ENCODE results near the gene ANO1.

The ANO1 gene

GRCh38 chr11:70091638-70092037 is 13.5 kb downstream of the ANO1 start:
- Histone ChIP-seq H2AFZ (ENCODE audit: low read depth, low read length) (no peak overlapping the region), H4K8ac (ENCODE audit: low read length) (no peak overlapping the region), H3K4me1 (ENCODE audit: control insufficient read depth, insufficient read depth, low read depth, low read length) (no peaks in the 10 kb centered on the region), H2BK120ac (ENCODE audit: low read depth, low read length) (no peak overlapping the region), H3K9me3 (ENCODE audit: control insufficient read depth, low read length) (no peaks in the 10 kb centered on the region), H2BK12ac (ENCODE audit: low read length in 2 of 2) (no peak overlapping the region), H3K4me3 (ENCODE audit: insufficient read depth in 1 of 2, low read depth in 1 of 2, low read length in 2 of 2) (no peak overlapping the region), H3K4ac (ENCODE audit: low read depth in 1 of 2, low read length in 2 of 2) (no peak overlapping the region), H3K79me1 (replicated peaks; ENCODE audit: low read length, poor library complexity, severe bottlenecking) (no peaks in the 10 kb centered on the region), H4K91ac (ENCODE audit: low read length) (no peak overlapping the region), H2BK5ac (ENCODE audit: low read depth, low read length, poor library complexity, severe bottlenecking) (no peak overlapping the region), H3K14ac (ENCODE audit: low read length in 2 of 2) (no peak overlapping the region), H3K36me3 (ENCODE audit: control insufficient read depth in 1 of 2, insufficient read depth in 2 of 2, low read depth in 1 of 2, low read length in 2 of 2) (no peaks in the 10 kb centered on the region), H3K27ac (ENCODE audit: low read length, poor library complexity, severe bottlenecking) (no peak overlapping the region), H3K9ac (ENCODE audit: low read length) (no peak overlapping the region), H2BK15ac (ENCODE audit: low read depth, poor library complexity, severe bottlenecking) (no peak overlapping the region), H2AK5ac (ENCODE audit: low read length, severe bottlenecking) (no peak overlapping the region), H3K23ac (ENCODE audit: low read length in 2 of 2) (no peak overlapping the region), H3K4me2 (ENCODE audit: low read length, poor library complexity, severe bottlenecking) (no peak overlapping the region), H3K18ac (ENCODE audit: low read depth in 1 of 2, low read length in 2 of 2) (no peak overlapping the region), H3K27me3 (ENCODE audit: control insufficient read depth in 1 of 2, insufficient read depth in 1 of 2, low read length in 2 of 2) (peaks cover 51 to 63% of the 10 kb centered on the region in 2 experiments)
- WGBS, result 93% methylated on average over 8 of the region's 8 CpGs
- DNase-seq, result no peak

GRCh38 chr11:70092959-70093715 is 15.0 kb downstream of the ANO1 start:
- Histone ChIP-seq H2AFZ (ENCODE audit: low read depth, low read length) (no peak overlapping the region), H2BK5ac (ENCODE audit: low read depth, low read length, poor library complexity, severe bottlenecking) (no peak overlapping the region), H2BK120ac (ENCODE audit: low read depth, low read length) (no peak overlapping the region), H3K14ac (ENCODE audit: low read length in 2 of 2) (no peak overlapping the region), H2BK12ac (ENCODE audit: low read length in 2 of 2) (no peak overlapping the region), H4K91ac (ENCODE audit: low read length) (no peak overlapping the region), H3K23ac (ENCODE audit: low read length in 2 of 2) (no peak overlapping the region), H3K4ac (ENCODE audit: low read depth in 1 of 2, low read length in 2 of 2) (no peak overlapping the region), H3K9ac (ENCODE audit: low read length) (no peak overlapping the region), H4K8ac (ENCODE audit: low read length) (no peak overlapping the region), H3K4me2 (ENCODE audit: low read length, poor library complexity, severe bottlenecking) (no peak overlapping the region), H3K18ac (ENCODE audit: low read depth in 1 of 2, low read length in 2 of 2) (no peak overlapping the region), H3K27ac (ENCODE audit: low read length, poor library complexity, severe bottlenecking) (no peak overlapping the region), H3K4me3 (ENCODE audit: insufficient read depth in 1 of 2, low read depth in 1 of 2, low read length in 2 of 2) (no peak overlapping the region), H3K27me3 (ENCODE audit: control insufficient read depth in 1 of 2, insufficient read depth in 1 of 2, low read length in 2 of 2) (peaks cover 54 to 60% of the 10 kb centered on the region in 2 experiments), H3K4me1 (ENCODE audit: control insufficient read depth, insufficient read depth, low read depth, low read length) (no peaks in the 10 kb centered on the region), H2AK5ac (ENCODE audit: low read length, severe bottlenecking) (no peak overlapping the region), H3K36me3 (ENCODE audit: control insufficient read depth in 1 of 2, insufficient read depth in 2 of 2, low read depth in 1 of 2, low read length in 2 of 2) (no peaks in the 10 kb centered on the region), H3K9me3 (ENCODE audit: control insufficient read depth, low read length) (no peaks in the 10 kb centered on the region), H2BK15ac (ENCODE audit: low read depth, poor library complexity, severe bottlenecking) (no peak overlapping the region), H3K79me1 (replicated peaks; ENCODE audit: low read length, poor library complexity, severe bottlenecking) (no peaks in the 10 kb centered on the region)
- WGBS, result 87% methylated on average over 8 of the region's 8 CpGs
- DNase-seq, result no peak

- Histone ChIP-seq H3K79me1 (replicated peaks; ENCODE audit: low read length, poor library complexity, severe bottlenecking) (no peaks in the 10 kb centered on the region), H3K4me1 (ENCODE audit: control insufficient read depth, insufficient read depth, low read depth, low read length) (peaks cover 15% of the 10 kb centered on the region), H4K8ac (ENCODE audit: low read length) (no peak overlapping the region), H3K4me2 (ENCODE audit: low read length, poor library complexity, severe bottlenecking) (no peak overlapping the region), H3K9me3 (ENCODE audit: control insufficient read depth, low read length) (no peaks in the 10 kb centered on the region), H2BK5ac (ENCODE audit: low read depth, low read length, poor library complexity, severe bottlenecking) (no peak overlapping the region), H3K4me3 (ENCODE audit: insufficient read depth in 1 of 2, low read depth in 1 of 2, low read length in 2 of 2) (no peak overlapping the region), H3K27me3 (ENCODE audit: control insufficient read depth in 1 of 2, insufficient read depth in 1 of 2, low read length in 2 of 2) (peaks cover 60 to 72% of the 10 kb centered on the region in 2 experiments), H3K27ac (ENCODE audit: low read length, poor library complexity, severe bottlenecking) (no peak overlapping the region), H4K91ac (ENCODE audit: low read length) (no peak overlapping the region), H3K9ac (ENCODE audit: low read length) (no peak overlapping the region), H3K18ac (ENCODE audit: low read depth in 1 of 2, low read length in 2 of 2) (no peak overlapping the region), H3K4ac (ENCODE audit: low read depth in 1 of 2, low read length in 2 of 2) (no peak overlapping the region), H3K23ac (ENCODE audit: low read length in 2 of 2) (no peak overlapping the region), H2BK12ac (ENCODE audit: low read length in 2 of 2) (peak overlapping the region in 1 of 2 experiments; percentile 39), H2BK120ac (ENCODE audit: low read depth, low read length) (no peak overlapping the region), H3K36me3 (ENCODE audit: control insufficient read depth in 1 of 2, insufficient read depth in 2 of 2, low read depth in 1 of 2, low read length in 2 of 2) (no peaks in the 10 kb centered on the region), H2BK15ac (ENCODE audit: low read depth, poor library complexity, severe bottlenecking) (peak overlapping the region; percentile 8), H2AK5ac (ENCODE audit: low read length, severe bottlenecking) (no peak overlapping the region), H3K14ac (ENCODE audit: low read length in 2 of 2) (no peak overlapping the region), H2AFZ (ENCODE audit: low read depth, low read length) (no peak overlapping the region)
- WGBS, result 52% methylated on average over 11 of the region's 13 CpGs
- peak; percentile 69 for DNase-seq
Measured at GRCh38 chr11:70095541-70096252, 17.6 kb downstream of the ANO1 start.

GRCh38 chr11:70097783-70098563 is 19.9 kb downstream of the ANO1 start:
- peaks cover 17% of the 10 kb centered on the region for H3K4me1 ChIP-seq (ENCODE audit: control insufficient read depth, insufficient read depth, low read depth, low read length)
- no peak overlapping the region for H2BK12ac ChIP-seq (ENCODE audit: low read length in 2 of 2)
- no peak overlapping the region for H3K27ac ChIP-seq (ENCODE audit: low read length, poor library complexity, severe bottlenecking)
- no peak overlapping the region for H2BK120ac ChIP-seq (ENCODE audit: low read depth, low read length)
- H2BK5ac ChIP-seq (ENCODE audit: low read depth, low read length, poor library complexity, severe bottlenecking), result no peak overlapping the region
- H3K23ac ChIP-seq (ENCODE audit: low read length in 2 of 2), result no peak overlapping the region
- no peaks in the 10 kb centered on the region for H3K36me3 ChIP-seq (ENCODE audit: control insufficient read depth in 1 of 2, insufficient read depth in 2 of 2, low read depth in 1 of 2, low read length in 2 of 2)
- H3K9me3 ChIP-seq (ENCODE audit: control insufficient read depth, low read length), result no peaks in the 10 kb centered on the region
- no peak overlapping the region for H3K9ac ChIP-seq (ENCODE audit: low read length)
- peaks cover 57 to 70% of the 10 kb centered on the region in 2 experiments for H3K27me3 ChIP-seq (ENCODE audit: control insufficient read depth in 1 of 2, insufficient read depth in 1 of 2, low read length in 2 of 2)
- WGBS, result 91% methylated on average over 23 of the region's 23 CpGs
- H3K18ac ChIP-seq (ENCODE audit: low read depth in 1 of 2, low read length in 2 of 2), result peak overlapping the region in 1 of 2 experiments; percentile 44
- no peak overlapping the region for H4K91ac ChIP-seq (ENCODE audit: low read length)
- no peak overlapping the region for H4K8ac ChIP-seq (ENCODE audit: low read length)
- H2AFZ ChIP-seq (ENCODE audit: low read depth, low read length), result no peak overlapping the region
- no peak overlapping the region for H3K4ac ChIP-seq (ENCODE audit: low read depth in 1 of 2, low read length in 2 of 2)
- no peak overlapping the region for H3K4me2 ChIP-seq (ENCODE audit: low read length, poor library complexity, severe bottlenecking)
- H2BK15ac ChIP-seq (ENCODE audit: low read depth, poor library complexity, severe bottlenecking), result no peak overlapping the region
- H2AK5ac ChIP-seq (ENCODE audit: low read length, severe bottlenecking), result no peak overlapping the region
- DNase-seq, result no peak
- H3K4me3 ChIP-seq (ENCODE audit: insufficient read depth in 1 of 2, low read depth in 1 of 2, low read length in 2 of 2), result no peak overlapping the region
- no peak overlapping the region for H3K14ac ChIP-seq (ENCODE audit: low read length in 2 of 2)
- H3K79me1 ChIP-seq (replicated peaks; ENCODE audit: low read length, poor library complexity, severe bottlenecking), result no peaks in the 10 kb centered on the region

All from mesenchymal stem cell (in vitro differentiated cells and primary cell).